GM21367 (cell line): ENCODE measurements around the gene PGAP6.
"Not testable (repeated sequence)": the region's sequence is repeated elsewhere in the genome, so short reads cannot be mapped to it uniquely, and the experiment has no call there.

ENCODE experiments used
- ATAC-seq: cut with Tn5 transposase; IDR thresholded peaks from one replicate; pipeline ENCODE4 v1.9.1; 2021; ENCODE audit not compliant: unreplicated experiment

PGAP6 gene

DNA sequence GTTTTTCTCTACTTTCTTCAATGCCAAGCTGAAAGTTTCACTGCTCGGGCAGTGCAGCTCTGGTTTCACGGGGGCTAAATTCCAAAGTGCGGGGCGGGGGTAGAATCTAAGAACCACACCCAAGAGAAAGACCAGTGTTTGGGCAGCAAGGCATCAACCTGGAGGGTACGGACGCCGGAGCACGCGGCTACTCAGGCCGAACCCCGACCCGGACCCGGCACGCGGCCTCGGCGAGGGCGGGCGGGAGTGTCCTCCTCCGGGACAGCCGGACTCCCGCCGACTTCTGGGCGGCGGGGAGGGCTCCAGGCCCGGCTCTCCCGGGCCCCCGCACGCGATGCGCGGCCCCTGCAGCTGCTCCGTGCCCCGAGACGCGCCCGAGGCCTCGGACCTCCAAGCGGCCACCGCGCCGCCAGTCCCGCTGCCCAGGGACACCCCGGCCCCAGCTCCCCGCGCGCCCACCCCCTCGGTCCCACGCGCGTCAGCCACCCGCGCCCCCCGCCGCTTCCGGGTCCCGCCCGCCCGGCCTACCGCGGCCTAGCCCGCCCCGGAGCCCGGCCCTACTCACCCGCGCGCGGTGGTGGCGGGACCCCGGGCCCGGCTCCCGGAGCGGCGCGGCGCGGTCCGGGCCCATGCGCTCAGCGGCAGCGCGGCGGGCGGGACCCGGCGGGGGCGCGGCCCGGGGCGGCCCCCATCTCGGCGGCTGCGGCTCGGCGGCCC is 29.8 kb downstream of the PGAP6 start:
- ATAC-seq = peak; percentile 4

DNA sequence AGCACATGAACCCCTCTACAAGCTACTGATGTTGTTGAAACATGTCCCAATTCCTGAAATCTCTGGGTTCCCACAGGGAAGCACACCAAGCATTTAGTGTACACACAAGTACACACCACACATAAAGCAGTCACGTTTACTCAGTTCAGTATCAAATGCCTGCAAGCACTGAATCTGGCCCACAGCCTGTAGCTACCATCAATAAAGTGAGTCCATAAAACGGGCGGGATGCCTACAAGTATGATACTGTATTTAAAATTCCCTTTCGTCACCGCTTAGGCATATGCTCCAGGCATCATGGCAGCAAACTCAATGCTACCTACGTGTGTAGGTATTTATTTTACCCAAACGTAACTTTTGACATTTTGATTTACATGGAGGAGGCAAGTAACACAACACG is 31.6 kb downstream of the PGAP6 start:
- no peak for ATAC-seq

DNA sequence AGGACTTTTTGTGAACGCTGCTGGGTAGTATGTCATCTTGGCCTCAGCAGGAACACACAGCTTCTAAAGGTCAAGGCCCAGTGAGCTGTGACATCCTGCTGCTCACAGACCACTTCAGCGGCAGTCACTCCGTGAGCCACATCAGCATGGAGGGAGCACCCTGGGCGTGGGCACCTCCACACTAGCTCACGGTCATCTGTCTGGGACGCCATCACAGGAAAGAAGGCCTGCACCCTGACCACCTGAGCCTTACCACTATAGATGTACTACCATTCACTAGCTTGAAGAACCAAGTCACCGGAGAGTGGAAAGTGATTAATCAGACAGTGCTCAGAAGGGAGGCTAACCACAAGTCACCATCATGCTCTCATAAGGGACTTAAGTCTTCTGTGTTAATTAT is 32.6 kb downstream of the PGAP6 start:
- no peak for ATAC-seq

DNA sequence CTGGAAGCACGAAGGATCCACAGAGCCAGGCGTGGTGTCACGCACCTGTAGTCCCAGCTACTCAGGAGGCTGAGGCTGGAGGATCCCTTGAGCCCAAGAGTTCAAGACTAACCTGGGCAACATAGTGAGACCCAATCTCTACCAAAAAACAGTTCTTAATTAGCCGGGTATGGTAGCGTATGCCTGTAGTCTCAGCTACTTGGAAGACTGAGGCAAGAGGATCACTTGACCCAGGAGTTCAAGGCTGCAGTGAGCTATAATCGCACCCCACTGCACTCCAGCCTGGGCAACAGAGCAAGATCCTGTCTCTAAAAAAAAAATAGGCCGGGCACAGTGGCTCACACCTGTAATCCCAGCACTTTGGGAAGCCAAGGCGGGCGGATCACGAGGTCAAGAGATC is 33.3 kb downstream of the PGAP6 start:
- ATAC-seq = not testable (repeated sequence)

GRCh38 chr16:347203-347602 is 34.6 kb downstream of the PGAP6 start:
- ATAC-seq = no peak

DNA sequence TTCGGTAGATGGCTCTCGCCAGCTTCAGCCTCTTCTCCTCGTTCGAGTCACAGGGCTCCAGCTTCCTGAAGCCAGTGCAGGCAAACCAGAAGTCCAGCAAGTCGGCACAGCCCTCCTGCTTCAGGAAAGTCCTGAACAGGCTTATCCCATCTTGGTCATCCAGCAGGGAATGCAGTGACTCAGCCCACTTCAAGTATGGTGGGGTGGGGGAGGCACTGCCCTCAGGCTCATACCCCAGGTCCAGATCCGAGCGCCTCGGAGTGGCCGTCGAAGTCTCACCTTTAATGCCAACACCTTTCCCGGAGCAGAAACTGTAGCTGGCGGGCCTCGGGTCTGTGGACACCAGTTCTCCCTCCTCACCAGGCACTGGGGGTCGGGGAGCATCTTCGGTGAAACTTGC is 35.2 kb downstream of the PGAP6 start:
- no peak for ATAC-seq

- no peak for ATAC-seq
These were observed 36.0 kb downstream of the PGAP6 start for GRCh38 chr16:345772-346171.

GRCh38 chr16:342455-343213 is 39.1 kb downstream of the PGAP6 start:
- no peak for ATAC-seq

DNA sequence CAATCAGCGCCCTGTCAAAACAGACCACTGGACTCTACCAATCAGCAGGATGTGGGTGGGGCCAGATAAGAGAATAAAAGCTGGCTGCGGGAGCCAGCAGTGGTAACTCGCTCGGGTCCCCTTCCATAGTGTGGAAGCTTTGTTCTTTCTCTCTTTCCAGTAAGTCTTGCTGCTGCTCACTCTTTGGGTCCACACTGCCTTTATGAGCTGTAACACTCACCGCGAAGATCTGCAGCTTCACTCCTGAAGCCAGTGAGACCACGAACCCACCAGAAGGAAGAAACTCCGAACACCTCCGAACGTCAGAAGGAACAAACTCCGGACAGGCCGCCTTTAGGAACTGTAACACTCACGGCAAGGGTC is 39.8 kb downstream of the PGAP6 start:
- ATAC-seq = not testable (repeated sequence)

DNA sequence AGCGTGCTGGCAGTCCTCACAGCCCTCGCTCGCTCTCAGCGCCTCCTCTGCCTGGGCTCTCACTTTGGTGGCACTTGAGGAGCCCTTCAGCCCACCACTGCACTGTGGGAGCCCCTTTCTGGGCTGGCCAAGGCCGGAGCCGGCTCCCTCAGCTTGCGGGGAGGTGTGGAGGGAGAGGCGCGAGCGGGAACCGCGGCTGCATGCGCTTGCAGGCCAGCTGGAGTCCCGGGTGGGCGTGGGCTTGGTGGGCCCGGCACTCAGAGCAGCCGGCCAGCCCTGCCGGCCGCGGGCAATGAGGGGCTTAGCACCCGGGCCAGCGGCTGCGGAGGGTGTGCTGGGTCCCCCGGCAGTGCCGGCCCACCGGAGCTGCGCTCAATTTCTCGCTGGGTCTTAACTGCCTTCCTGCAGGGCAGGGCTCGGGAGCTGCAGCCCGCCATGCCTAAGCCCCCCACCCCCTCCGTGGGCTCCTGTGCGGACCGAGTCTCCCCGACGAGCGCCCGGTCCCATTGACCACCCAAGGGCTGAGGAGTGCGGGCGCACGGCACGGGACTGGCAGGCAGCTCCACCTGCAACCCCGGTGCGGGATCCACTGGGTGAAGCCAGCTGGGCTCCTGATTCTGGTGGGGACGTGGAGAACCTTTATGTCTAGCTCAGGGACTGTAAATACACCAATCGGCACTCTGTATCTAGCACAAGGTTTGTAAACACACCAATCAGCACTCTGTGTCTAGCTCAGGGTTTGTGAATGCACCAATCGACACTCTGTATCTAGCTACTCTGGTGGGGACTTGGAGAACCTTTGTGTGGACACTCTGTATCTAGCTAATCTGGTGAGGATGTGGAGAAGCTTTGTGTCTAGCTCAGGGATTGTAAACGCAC is 40.4 kb downstream of the PGAP6 start:
- ATAC-seq = not testable (repeated sequence)

- ATAC-seq = no peak
These were observed 41.2 kb downstream of the PGAP6 start for GRCh38 chr16:340370-341091.

DNA sequence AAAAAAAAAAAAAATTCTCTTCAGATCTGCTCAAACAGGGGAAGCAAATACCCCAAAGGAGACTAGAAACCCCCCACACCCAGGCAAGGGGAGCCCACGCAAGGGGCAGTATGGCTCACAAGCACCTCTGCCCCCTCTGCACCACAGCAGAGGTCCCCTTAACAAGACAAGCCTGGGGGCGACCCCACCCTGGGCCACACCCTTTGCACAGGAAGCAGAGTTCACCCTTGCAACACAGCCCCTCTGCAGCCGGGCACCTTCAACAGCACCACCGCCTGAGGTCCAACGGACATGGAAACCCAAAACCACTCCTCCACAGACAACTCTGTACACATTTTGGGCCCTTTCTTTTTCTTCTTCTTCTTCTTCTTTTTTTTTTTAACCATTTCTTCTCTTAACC is 42.1 kb downstream of the PGAP6 start:
- no peak for ATAC-seq

DNA sequence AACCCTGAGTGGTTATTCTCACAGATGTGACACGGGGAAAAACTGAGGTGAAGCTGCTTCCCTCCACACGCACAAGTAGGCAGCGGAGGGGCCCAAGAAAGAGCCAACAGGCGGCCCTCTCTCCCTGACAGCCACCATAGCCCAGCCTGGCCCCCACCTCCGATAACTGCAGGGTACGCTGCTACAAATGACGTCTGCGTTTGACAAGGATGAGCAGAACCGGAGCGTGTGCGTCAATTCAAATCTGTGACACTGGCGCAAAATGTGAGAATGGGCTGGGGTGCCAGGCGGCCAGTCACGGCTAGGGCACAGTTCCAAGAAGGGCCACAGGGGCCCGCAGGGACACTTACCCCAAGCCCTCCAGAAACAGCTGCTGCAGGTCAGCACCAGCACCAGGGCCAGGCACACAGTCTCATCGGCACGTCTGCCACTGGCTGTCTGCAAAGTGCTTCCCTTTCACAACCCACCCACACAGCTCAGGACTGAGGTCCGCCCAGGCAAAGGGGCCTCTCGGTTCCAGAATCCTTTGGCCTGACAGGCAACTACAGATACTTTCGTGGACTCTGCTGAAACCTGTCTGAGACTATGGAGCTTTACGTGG is 43.7 kb downstream of the PGAP6 start:
- no peak for ATAC-seq

GRCh38 chr16:337437-337836 is 44.3 kb downstream of the PGAP6 start:
- no peak for ATAC-seq

DNA sequence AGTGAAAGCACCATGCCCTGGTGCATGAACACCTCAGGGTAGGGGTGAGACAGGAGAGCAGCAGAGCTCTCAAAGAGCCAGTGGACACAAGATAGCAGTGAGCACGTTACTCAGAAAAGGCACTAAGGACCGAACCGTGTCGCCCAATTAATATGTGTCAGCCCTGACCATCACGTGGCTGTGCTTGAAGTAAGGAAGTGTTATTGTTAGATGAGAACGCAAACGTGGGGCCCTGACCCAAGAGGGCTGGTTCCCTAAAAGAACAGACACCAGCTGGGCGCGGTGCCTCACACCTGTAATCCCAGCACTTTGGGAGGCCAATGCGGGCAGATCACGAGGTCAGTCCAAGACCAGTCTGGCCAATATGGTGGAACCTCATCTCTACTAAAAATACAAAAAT is 45.5 kb downstream of the PGAP6 start:
- ATAC-seq = no peak

GRCh38 chr16:334861-335632 is 46.7 kb downstream of the PGAP6 start:
- not testable (repeated sequence) for ATAC-seq

- not testable (repeated sequence) for ATAC-seq
These were observed 47.5 kb downstream of the PGAP6 start for GRCh38 chr16:334164-334832.

DNA sequence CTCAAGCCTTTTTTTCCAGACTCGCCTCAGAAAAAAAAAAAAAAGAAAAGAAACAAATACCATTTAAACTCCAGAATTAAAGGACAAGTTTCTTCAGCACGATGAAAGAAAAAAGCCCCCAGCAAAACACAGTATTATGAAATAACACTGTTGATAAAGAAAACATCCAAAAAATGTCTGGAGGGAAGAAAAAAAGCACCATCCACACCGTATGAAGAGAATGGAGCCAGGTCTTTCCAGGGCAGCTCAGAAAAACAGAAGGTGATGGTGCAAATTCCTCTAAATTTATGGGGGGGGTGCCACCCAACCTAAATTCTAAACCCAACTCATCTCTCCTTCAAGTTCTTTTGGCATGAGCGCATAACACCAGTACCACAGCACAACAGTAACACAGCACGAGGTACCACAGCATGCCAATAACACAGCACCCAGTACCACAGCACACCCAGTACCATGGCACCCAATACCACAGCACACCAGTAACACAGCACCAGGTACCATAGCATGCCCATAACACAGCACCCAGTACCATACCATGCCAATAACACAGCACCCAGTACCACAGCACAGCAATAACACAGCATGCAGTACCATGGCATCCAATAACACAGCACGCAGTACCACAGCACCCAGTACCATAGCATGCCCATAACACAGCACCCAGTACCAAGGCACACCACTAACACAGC is 48.2 kb downstream of the PGAP6 start:
- no peak for ATAC-seq
